Measurements from ENCODE around the gene ERP44. TPM values are rescaled to one million over a fixed set of nuclear protein-coding genes. Genes with fewer than 3 reads are reported as not detected.

Gene ERP44
- polyA plus RNA-seq, 4 donors: 33.7 to 45.6 (median 40.4) TPM

DNA sequence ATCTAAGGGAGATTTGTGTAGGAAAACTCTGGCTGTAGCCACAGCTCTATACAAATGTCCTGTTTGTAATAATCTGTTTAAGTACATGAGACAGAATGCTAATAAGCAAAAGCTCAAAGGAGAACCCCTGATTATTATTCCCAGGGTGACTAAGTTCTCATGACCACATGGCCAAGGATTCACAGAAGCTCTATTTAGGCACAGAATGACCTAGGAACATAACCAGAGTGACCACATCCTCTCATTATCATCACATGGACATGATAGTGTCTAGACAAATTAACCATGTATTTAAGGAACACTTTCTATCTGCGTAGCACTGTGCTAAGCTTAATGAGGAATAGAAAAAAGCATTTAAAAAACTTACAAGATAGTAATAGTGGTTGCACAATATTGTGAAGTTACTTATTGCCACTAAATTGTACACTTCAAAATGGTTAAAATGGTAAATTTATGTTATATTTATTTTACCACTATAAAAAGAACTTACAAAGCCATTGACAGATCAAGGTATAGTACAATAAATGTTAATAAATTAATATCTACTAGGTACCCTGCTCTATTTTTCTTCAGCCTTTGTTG, 136.0 kb downstream of the ERP44 start:
- DNase-seq (ENCODE audit: low read depth in 4 of 4, low spot score in 3 of 4): no peak

DNA sequence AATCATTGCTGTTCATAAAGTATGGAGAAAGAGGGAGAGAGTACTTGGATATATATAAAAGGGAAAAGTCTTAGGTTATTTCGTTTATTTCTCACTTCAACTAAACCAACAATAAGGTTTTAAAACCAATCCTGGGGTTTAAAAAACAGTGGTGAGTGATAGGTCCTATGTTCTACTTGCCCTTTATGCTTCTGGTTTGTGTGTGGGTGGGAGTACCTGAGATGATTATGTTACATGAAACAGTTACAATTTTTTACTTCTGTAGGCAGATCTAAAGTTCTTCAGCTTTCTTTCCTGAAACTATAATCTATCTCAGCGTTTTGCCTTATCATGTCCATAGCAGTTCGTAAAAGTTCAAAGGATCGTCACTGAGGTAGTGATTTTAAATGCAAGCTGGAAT, 143.2 kb downstream of the ERP44 start:
- DNase-seq (ENCODE audit: low read depth in 4 of 4, low spot score in 3 of 4): no peak

DNA sequence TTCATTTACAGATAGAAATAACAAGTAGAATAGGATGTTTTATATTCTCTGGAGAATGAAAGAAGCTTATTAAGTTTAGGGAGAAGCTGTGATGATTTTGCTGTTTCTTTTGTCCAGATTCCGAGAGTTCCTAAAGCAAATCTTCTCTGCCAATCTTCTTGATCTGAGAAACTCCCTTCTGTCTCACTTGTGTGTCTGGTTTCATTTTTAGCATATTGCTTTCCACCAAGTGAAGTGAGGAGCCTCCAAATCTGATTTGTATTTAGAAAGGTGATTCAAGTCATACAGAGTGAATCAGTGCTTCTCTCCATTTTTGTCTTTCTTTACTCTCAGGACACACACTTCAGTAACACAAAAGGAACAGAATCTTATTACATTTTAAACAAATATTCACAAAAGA, 144.0 kb downstream of the ERP44 start:
- DNase-seq (ENCODE audit: low read depth in 4 of 4, low spot score in 3 of 4): no peak

DNA sequence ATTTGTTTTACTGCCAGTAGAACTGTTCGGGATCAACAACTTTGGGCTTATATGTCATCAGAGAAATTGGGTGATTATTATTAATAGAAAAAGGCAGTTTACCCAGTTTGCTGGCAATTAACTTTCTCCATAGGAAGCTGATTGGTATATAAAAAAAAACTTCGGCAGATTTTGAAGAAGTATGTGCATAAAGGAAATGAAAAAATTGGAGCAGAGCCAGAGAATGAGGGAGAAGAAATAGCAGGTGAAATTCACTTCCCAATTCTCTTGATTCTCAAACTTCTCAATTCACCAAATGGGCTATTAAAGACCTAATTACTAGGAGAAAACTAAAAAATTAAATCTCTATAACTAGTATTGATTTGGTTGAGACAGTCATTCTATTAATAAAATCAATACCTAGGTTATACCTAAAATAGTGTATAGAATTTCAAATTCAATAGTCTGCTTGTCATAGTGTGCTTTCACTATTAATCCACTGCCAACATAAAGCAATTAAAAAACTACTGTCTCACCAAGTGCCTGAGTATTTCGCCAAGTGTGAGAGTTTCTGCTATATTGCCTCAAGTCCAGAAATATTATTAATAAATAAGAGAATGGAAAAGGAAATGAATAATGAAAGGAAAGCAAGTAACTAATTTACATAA, 144.8 kb downstream of the ERP44 start:
- no peak for DNase-seq (ENCODE audit: low read depth in 4 of 4, low spot score in 3 of 4)

DNA sequence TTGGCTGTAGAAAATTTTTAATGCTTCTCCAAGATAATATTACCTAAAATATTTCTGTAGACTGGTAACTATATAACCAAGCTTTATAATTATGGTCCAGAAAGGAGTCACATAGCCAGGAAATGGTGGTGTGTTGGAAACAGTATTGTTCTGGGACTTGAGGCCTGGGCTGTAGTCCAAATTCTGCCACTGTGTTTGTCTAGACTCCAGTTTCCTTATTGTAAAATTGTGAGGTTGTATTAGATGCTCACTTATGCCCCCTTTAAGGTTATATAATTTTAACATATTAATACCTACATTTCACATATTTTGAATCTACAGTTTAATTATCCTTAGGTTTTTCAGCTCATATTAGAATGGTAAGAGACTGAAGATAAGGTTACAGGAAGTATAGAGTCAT, 149.9 kb downstream of the ERP44 start:
- DNase-seq (ENCODE audit: low read depth in 4 of 4, low spot score in 3 of 4): no peak

DNA sequence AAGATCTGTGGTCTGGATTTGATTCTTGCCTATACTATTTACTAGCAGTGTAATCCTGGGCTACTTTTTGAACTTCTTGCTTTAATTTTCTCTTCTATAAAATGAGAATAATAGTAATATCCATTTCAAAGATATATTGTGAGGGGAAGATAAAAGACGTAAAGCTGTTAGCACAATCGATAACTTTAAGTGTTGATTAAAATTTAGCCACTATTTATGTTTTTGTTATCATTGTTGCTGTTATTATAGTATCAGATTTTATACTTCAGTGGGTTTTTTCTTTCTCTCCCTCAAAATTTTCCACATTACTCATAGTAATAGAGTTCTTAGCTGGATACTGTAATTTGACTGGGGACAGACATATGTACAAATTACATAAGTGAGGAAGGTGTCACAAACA, 150.3 kb downstream of the ERP44 start:
- DNase-seq (ENCODE audit: low read depth in 4 of 4, low spot score in 3 of 4): no peak

DNA sequence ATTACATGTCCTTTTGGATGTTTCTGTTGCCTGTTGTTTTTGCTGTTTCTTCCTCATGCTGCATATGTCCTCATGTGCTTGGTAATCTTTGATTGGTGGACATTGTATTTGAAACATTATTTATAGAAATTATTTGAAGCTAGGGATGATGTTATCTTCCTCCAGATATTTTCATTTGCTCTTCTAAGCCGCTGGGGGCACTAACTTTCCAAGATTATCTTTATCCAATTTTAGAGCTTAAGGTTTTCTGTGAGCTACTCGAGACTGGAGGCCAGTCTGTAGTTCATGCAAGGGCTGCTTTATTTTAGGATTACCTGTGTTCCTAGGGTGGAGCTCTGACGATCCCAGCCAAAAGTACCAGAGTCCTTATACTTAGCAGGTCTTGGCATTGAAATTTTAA, 151.4 kb downstream of the ERP44 start:
- no peak for DNase-seq (ENCODE audit: low read depth in 4 of 4, low spot score in 3 of 4)

DNA sequence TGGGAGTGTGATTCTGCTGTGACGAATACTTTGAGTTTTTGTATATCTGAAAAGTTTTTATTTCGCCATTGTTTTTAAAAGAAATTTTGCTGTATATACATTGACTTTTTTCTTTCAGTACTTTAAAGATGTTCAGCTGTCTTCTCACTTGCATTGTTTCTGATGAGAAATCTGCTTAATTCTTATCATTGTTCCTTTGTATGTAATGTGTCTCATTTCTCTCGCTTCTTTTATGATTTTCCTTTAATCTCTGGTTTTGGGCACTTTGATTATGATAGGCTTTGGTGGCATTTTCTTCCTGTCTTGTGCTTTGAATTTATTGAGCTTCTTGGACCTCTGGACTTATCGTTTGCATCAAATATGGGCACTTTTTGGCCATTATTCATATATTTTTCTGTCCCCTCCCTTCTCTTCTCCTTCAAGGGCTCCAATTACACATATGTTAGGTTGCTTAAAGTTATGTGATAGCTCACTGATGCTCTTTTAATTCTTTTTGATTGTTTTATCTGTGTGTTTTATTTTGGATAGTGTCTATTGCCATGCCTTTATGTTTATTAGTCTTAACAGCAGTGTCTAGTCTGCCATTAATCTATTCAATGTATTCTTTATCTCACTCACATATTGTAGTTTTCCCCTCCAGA, 161.7 kb downstream of the ERP44 start:
- DNase-seq (ENCODE audit: low read depth in 4 of 4, low spot score in 3 of 4): no peak

DNA sequence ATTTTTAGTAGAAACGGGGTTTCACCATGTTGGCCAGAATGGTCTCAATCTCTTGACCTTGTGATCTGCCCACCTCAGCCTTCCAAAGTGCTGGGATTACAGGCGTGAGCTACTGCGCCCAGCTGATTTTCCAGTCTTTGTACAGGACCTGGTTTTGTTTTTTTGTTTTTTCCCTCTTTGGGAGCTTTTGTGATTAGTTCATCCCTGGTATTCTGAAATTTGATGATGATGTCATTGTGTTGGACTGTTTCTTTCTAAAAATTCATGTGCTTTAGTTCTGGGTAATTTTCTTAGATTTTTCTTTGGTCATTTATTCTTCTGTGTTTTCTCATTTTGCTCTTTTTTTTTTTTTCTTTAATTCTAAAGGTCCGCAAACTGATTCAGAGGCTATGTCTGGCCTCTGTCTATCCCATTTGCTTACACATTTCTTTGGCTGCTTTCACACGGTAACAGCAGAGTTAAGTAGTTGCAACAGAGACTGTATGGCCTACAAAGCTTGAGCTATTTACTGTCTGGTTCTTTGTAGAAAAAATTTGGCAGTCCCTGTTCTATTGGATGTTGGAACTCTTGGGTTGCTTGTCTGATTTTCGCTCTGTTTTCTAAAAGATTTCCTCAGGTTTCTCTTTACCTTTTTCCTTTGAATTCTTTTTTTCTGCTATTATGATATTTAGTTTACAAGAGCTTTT, 167.5 kb downstream of the ERP44 start:
- DNase-seq (ENCODE audit: low read depth in 4 of 4, low spot score in 3 of 4): no peak

DNA sequence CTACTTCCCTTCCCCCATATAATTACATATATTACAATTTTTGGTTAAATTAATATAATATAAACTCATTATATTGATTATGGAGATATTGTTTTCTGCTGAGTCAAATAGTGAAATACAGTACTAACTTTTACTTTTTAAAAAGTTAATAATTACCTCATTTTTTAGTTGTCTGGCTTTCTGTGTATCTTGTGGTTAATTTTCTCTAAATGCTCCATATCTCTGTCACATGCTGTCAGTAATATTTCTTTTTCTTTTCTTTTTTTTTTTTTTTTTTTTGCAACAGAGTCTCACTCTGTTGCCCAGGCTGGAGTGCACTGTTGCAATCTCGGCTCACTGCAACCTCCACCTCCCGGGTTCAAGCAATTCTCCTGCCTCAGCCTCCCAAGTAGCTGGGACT, 169.1 kb downstream of the ERP44 start:
- no peak for DNase-seq (ENCODE audit: low read depth in 4 of 4, low spot score in 3 of 4)

Other genes starting within 250 kb of the ERP44 start
- gene STX17, start 192.3 kb downstream of the ERP44 start, polyA plus RNA-seq (ENCODE audit: insufficient read length in 4 of 4): 10 to 100 TPM; 24.4 to 32.9 (median 30.8) TPM
- gene INVS, start 243 bp upstream of the ERP44 start, polyA plus RNA-seq (ENCODE audit: insufficient read length in 4 of 4): 10 to 100 TPM; 14.2 to 23.1 (median 16.8) TPM

Measured in left renal pelvis (tissue), 4 donors.